ENCODE data around the gene C4orf36. TPM values are rescaled to one million over a fixed set of nuclear protein-coding genes. Genes with fewer than 3 reads are reported as not detected.

C4orf36 gene
- total and polyA plus RNA-seq, 2 donors (not counting 3 experiments of a cell fraction or from before 2014, with no cell fraction given): 0.66 TPM; not detected in 1

DNA sequence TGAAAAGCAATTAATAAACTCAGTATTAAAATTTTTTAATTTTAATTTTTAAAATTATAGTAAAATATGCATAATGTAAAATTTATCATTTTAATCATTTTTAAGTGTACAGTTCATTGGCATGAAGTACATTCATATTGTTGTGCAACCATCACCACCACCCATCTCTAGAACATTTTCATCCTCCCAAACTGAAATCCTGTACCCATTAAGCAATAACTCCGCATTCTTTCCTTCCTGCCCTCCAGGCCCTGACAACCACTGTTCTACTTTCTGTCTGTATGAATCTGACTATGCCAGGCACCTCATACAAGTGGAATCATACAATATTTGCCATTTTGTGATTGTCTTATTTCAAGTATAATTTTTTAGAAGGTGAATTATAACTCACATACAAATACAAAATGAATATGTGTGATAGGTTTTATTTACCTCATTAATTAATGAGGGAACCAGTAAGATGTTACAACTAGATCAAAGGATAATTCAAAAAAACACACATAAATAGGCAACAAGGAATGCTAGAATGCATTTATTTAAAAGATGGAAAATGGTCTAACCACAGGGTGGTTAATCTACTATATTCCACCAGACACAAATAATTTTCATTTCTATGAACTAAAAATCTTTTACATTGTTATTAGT is 29.5 kb upstream of the C4orf36 start:
- dilution Hi-C loops (cut with MboI; ENCODE audit: extremely low pct_ligation_motif_present, low sequenced_read_pairs) (loop anchor here (25.0 kb wide), 1 partner anchor 191 kb away; no protein-coding TSS in a partner anchor), intact Hi-C loops (cut with micrococcal nuclease) (loop anchor here (1.0 kb wide), 4 partner anchors 85 to 314 kb away; no protein-coding TSS in a partner anchor)
- BruUV-seq (replicated peaks): no TSS peak
- H3K4me1 ChIP-seq (ENCODE audit: control insufficient read depth, extremely low read depth, insufficient read depth, low read length): peaks cover 19% of the 10 kb centered on the region
- no peak overlapping the region for H3K4me3 ChIP-seq (replicated peaks in 1 of 3; ENCODE audit: insufficient read depth in 1 of 3, low read depth in 1 of 3, low read length in 3 of 3)
- ChIA-PET CTCF (interaction anchor here (1.0 to 9.1 kb wide), 42 partner anchors 9 to 425 kb away, joined by 3 to 157 read pairs (median 8); partner anchors contain the start of gene AFF1), POLR2A (no interaction called here)
- H3K9ac ChIP-seq (replicated peaks; ENCODE audit: extremely low read depth, insufficient read depth, low read length): no peak overlapping the region
- no peaks in the 10 kb centered on the region for H4K20me1 ChIP-seq (replicated peaks; ENCODE audit: control insufficient read depth, extremely low read depth, insufficient read depth, low read length)
- H3K27me3 ChIP-seq (ENCODE audit: control insufficient read depth in 2 of 2, insufficient read depth in 2 of 2, low read length in 2 of 2): no peaks in the 10 kb centered on the region
- H3K27ac ChIP-seq (ENCODE audit: insufficient read depth, low read depth, low read length): no peak overlapping the region
- no peak for TF ChIP-seq GATA2 (IDR thresholded peaks at IDR 0.05; ENCODE audit: insufficient read depth, insufficient read length, low read depth, low read length)
- TF ChIP-seq, protein P1, sequence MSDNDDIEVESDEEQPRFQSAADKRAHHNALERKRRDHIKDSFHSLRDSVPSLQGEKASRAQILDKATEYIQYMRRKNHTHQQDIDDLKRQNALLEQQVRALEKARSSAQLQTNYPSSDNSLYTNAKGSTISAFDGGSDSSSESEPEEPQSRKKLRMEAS (IDR thresholded peaks at IDR 0.05; ENCODE audit: insufficient read depth, insufficient read length): no peak
- TF ChIP-seq POLR2A (IDR thresholded peaks at IDR 0.05; ENCODE audit: low read depth, low read length): no peak
- no peak overlapping the region for H3K4me2 ChIP-seq (ENCODE audit: insufficient read depth, low read length)
- DNase-seq (ENCODE audit: low read depth, low spot score): no peak
- no peaks in the 10 kb centered on the region for H3K79me2 ChIP-seq (ENCODE audit: control insufficient read depth, insufficient read depth, low read length)
- no peak for FAIRE-seq
- H3K36me3 ChIP-seq (ENCODE audit: control insufficient read depth in 2 of 2, extremely low read depth in 1 of 2, insufficient read depth in 2 of 2, low read length in 2 of 2): no peaks in the 10 kb centered on the region
- H3K9me1 ChIP-seq (replicated peaks; ENCODE audit: control insufficient read depth, extremely low read depth, insufficient read depth, low read length): no peaks in the 10 kb centered on the region
- no peaks in the 10 kb centered on the region for H3K9me3 ChIP-seq (replicated peaks; ENCODE audit: control insufficient read depth, insufficient read depth, low read length)
- H2AFZ ChIP-seq (ENCODE audit: low read depth, low read length): no peak overlapping the region

DNA sequence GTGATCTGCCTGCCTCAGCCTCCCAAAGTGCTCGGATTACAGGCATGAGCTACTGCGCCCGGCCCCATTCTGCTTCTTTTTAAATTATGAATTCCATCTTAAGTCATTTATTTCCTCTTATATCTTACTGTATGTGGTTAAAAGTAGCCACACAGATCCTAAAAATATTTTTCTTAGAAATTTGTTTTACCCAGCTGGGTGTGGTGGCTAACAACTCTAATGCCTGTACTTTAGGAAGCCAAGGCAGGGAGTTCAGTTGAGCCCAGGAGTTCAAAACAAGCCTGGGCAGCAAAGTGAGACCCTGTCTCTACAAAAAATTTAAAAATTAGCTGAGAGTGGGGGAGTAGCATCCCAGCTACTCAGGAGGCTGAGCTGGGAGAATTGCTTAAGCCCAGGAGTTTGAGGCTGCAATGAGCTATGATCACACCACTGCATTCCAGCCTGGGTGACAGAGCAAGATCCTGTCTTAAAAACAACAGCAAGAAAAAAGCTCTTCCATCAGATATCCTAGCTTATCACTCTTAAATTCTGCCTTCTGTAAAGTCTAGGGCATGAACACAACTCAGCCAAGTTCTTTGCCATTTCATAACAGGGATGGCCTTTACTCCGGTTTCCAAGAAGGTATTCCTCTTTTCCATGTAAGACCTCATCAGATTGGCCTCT is 27.5 kb upstream of the C4orf36 start:
- FAIRE-seq (no peak), DNase-seq (ENCODE audit: low read depth, low spot score) (no peak)
- Histone ChIP-seq H3K27me3 (ENCODE audit: control insufficient read depth in 2 of 2, insufficient read depth in 2 of 2, low read length in 2 of 2) (no peaks in the 10 kb centered on the region), H2AFZ (ENCODE audit: low read depth, low read length) (no peak overlapping the region), H3K9ac (replicated peaks; ENCODE audit: extremely low read depth, insufficient read depth, low read length) (no peak overlapping the region), H3K27ac (ENCODE audit: insufficient read depth, low read depth, low read length) (no peak overlapping the region), H3K9me3 (replicated peaks; ENCODE audit: control insufficient read depth, insufficient read depth, low read length) (no peaks in the 10 kb centered on the region), H4K20me1 (replicated peaks; ENCODE audit: control insufficient read depth, extremely low read depth, insufficient read depth, low read length) (no peaks in the 10 kb centered on the region), H3K4me3 (replicated peaks in 1 of 3; ENCODE audit: insufficient read depth in 1 of 3, low read depth in 1 of 3, low read length in 3 of 3) (no peak overlapping the region), H3K9me1 (replicated peaks; ENCODE audit: control insufficient read depth, extremely low read depth, insufficient read depth, low read length) (no peaks in the 10 kb centered on the region), H3K36me3 (ENCODE audit: control insufficient read depth in 2 of 2, extremely low read depth in 1 of 2, insufficient read depth in 2 of 2, low read length in 2 of 2) (no peaks in the 10 kb centered on the region), H3K79me2 (ENCODE audit: control insufficient read depth, insufficient read depth, low read length) (no peaks in the 10 kb centered on the region), H3K4me1 (ENCODE audit: control insufficient read depth, extremely low read depth, insufficient read depth, low read length) (peaks cover 6% of the 10 kb centered on the region), H3K4me2 (ENCODE audit: insufficient read depth, low read length) (no peak overlapping the region)
- dilution Hi-C loops (cut with MboI; ENCODE audit: extremely low pct_ligation_motif_present, low sequenced_read_pairs): loop anchor here (25.0 kb wide), 1 partner anchor 193 kb away; no protein-coding TSS in a partner anchor
- no peak for TF ChIP-seq FOS (IDR thresholded peaks at IDR 0.05; ENCODE audit: borderline replicate concordance, insufficient read depth, low read length)
- no peak for TF ChIP-seq POLR2AphosphoS5 (IDR thresholded peaks at IDR 0.05; ENCODE audit: insufficient read depth, low read depth, low read length)
- no peak for TF ChIP-seq MYC (IDR thresholded peaks at IDR 0.05; ENCODE audit: low read depth, low read length)
- no peak for TF ChIP-seq JUN (IDR thresholded peaks at IDR 0.05; ENCODE audit: borderline replicate concordance, insufficient read depth, insufficient read length, low read depth)
- TF ChIP-seq, protein P1 (IDR thresholded peaks at IDR 0.05; ENCODE audit: insufficient read depth, insufficient read length): no peak
- TF ChIP-seq POLR2A (IDR thresholded peaks at IDR 0.05; ENCODE audit: low read depth, low read length): no peak
- TF ChIP-seq GATA2 (IDR thresholded peaks at IDR 0.05; ENCODE audit: insufficient read depth, insufficient read length, low read depth, low read length): no peak
- TF ChIP-seq EZH2 (IDR thresholded peaks at IDR 0.05; ENCODE audit: borderline replicate concordance, low read depth, low read length, severe bottlenecking): no peak
- TF ChIP-seq, protein P2, sequence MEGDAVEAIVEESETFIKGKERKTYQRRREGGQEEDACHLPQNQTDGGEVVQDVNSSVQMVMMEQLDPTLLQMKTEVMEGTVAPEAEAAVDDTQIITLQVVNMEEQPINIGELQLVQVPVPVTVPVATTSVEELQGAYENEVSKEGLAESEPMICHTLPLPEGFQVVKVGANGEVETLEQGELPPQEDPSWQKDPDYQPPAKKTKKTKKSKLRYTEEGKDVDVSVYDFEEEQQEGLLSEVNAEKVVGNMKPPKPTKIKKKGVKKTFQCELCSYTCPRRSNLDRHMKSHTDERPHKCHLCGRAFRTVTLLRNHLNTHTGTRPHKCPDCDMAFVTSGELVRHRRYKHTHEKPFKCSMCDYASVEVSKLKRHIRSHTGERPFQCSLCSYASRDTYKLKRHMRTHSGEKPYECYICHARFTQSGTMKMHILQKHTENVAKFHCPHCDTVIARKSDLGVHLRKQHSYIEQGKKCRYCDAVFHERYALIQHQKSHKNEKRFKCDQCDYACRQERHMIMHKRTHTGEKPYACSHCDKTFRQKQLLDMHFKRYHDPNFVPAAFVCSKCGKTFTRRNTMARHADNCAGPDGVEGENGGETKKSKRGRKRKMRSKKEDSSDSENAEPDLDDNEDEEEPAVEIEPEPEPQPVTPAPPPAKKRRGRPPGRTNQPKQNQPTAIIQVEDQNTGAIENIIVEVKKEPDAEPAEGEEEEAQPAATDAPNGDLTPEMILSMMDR (IDR thresholded peaks at IDR 0.05; ENCODE audit: extremely low read depth in 1 of 2, insufficient read depth in 1 of 2, low read depth in 1 of 2, low read length in 2 of 2): no peak
- POLR2A ChIA-PET: interaction anchor here (0.6 to 0.9 kb wide), 3 partner anchors 87 to 236 kb away, joined by 3 to 6 read pairs (median 3); no protein-coding TSS in a partner anchor
- no TSS peak for BruUV-seq (replicated peaks)
- CTCF ChIA-PET: interaction anchor here (0.7 to 9.1 kb wide), 5 partner anchors 87 to 421 kb away, joined by 4 to 157 read pairs (median 5); no protein-coding TSS in a partner anchor
- intact Hi-C loops (cut with micrococcal nuclease): no loop called here
